Ascending aorta (tissue), 2 donors: ENCODE results near the gene MUC12. TPM values are rescaled to one million over a fixed set of nuclear protein-coding genes. Genes with fewer than 3 reads are reported as not detected.
"Not testable (repeated sequence)": the region's sequence is repeated elsewhere in the genome, so short reads cannot be mapped to it uniquely, and the experiment has no call there.

Experiments used
- DNase-seq, 2 donors: peaks; one replicate each; pipeline ENCODE4 v3.0.0-alpha.2; 2019; ENCODE audit warnings: low spot score in 2 of 2
- H3K27ac ChIP-seq, 2 donors: fragments of 200-600 bp; sonication (generic); one replicate each; pipeline ENCODE4 v1.5.1; 2016 to 2017; ENCODE audit warnings: mild to moderate bottlenecking in 1 of 2
- H3K27me3 ChIP-seq: fragments of 200-600 bp; sonication (generic); one replicate; pipeline ENCODE4 v1.5.1; 2017
- H3K36me3 ChIP-seq, 2 donors: fragments of 200-600 bp; sonication (generic); one replicate each; pipeline ENCODE4 v1.5.1; 2016
- H3K4me1 ChIP-seq, 2 donors: fragments of 200-600 bp; sonication (generic); one replicate each; pipeline ENCODE4 v1.5.1; 2016 to 2017; ENCODE audit warnings: mild to moderate bottlenecking in 1 of 2
- H3K4me3 ChIP-seq, 2 donors: fragments of 200-600 bp; sonication (generic); one replicate each; pipeline ENCODE4 v1.5.1; 2016 to 2017; ENCODE audit warnings: mild to moderate bottlenecking in 1 of 2
- H3K9me3 ChIP-seq, 2 donors: fragments of 200-600 bp; sonication (generic); one replicate each; pipeline ENCODE4 v1.5.1; 2016
- intact Hi-C: fragments of 100-400 bp; cut with DNase I; formaldehyde crosslinking; loops from one replicate; pipeline ENCODE4 v1.15.1; 2023
- total RNA-seq: library from RNA; depleted of rRNA; stranded (reverse); fragments of >200 nt; gene quantifications from one replicate; pipeline ENCODE4 v1.1.0, GENCODE V29; 2016
- TF ChIP-seq, protein P1 (sequence below), 3 experiments: fragments of 200-600 bp in 2 of 3; fragments of 450-650 bp in 1 of 3; sonication (generic) in 2 of 3; IDR thresholded peaks; one replicate each; pipeline ENCODE4 v1.5.1; 2016 to 2019; ENCODE audit warnings: antibody characterized with exemption in 3 of 3, mild to moderate bottlenecking in 1 of 3, moderate library complexity in 1 of 3

The MUC12 gene
- 0.85 TPM for total RNA-seq

- TF ChIP-seq, protein P1, sequence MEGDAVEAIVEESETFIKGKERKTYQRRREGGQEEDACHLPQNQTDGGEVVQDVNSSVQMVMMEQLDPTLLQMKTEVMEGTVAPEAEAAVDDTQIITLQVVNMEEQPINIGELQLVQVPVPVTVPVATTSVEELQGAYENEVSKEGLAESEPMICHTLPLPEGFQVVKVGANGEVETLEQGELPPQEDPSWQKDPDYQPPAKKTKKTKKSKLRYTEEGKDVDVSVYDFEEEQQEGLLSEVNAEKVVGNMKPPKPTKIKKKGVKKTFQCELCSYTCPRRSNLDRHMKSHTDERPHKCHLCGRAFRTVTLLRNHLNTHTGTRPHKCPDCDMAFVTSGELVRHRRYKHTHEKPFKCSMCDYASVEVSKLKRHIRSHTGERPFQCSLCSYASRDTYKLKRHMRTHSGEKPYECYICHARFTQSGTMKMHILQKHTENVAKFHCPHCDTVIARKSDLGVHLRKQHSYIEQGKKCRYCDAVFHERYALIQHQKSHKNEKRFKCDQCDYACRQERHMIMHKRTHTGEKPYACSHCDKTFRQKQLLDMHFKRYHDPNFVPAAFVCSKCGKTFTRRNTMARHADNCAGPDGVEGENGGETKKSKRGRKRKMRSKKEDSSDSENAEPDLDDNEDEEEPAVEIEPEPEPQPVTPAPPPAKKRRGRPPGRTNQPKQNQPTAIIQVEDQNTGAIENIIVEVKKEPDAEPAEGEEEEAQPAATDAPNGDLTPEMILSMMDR (IDR thresholded peaks at IDR 0.05): no peak
- DNase-seq: no peak
- Histone ChIP-seq H3K4me1 (peaks cover 4 to 6% of the 10 kb centered on the region in 2 donors), H3K27ac (no peak within 1 kb of the TSS), H3K36me3 (no peaks in the 10 kb centered on the region), H3K27me3 (peaks cover 22% of the 10 kb centered on the region), H3K9me3 (no peaks in the 10 kb centered on the region), H3K4me3 (no peak within 1 kb of the TSS)
- intact Hi-C loops: no loop called here
These were observed at the start of gene MUC12 for GRCh38 chr7:100969066-100969615. MUC12 (plus strand) TSS chr7:100969565; CDS start chr7:100969623, 58 bp downstream.

DNA sequence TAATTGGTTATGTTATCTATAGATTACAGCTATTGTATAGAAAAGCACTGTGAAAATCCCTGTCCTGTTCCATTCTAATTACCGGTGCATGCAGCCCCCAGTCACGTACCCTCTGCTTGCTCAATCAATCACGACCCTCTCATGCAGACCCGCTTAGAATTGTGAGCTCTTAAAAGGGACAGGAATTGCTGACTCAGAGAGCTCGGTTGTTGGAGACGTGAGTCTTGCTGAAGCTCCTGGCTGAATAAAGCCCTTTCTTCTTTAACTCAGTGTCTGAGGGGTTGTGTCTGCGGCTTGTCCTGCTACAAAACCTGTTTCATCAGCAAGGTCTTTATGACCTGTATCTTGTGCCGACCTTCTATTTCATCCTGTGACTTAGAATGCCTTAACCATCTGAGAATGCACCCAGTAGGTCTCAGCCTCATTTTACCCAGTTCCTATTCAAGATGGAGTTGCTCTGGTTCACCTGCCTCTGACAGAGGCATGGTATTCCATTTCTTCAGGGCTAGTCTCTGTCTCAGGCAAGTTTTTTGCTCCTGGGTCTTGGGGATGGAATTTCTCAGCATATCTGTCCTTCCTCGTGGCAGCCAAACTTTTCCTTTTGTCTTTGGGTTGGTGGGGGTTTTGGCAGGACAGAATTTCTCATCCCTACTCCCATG is 49.5 kb upstream of the MUC12 start:
- H3K27me3 ChIP-seq, H3K9me3 ChIP-seq, H3K4me3 ChIP-seq, H3K4me1 ChIP-seq, H3K27ac ChIP-seq, H3K36me3 ChIP-seq, intact Hi-C loops, DNase-seq: not testable (repeated sequence)

GRCh38 chr7:100921039-100921438 is 48.3 kb upstream of the MUC12 start:
- Histone ChIP-seq H3K4me3 (no peak overlapping the region), H3K36me3 (no peaks in the 10 kb centered on the region), H3K4me1 (no peaks in the 10 kb centered on the region), H3K27me3 (no peaks in the 10 kb centered on the region), H3K9me3 (no peaks in the 10 kb centered on the region), H3K27ac (no peak overlapping the region)
- TF ChIP-seq, protein P1 (IDR thresholded peaks at IDR 0.05): no peak
- intact Hi-C loops: no loop called here
- DNase-seq: no peak

- H3K27ac ChIP-seq, H3K9me3 ChIP-seq, intact Hi-C loops, H3K4me1 ChIP-seq, H3K27me3 ChIP-seq, H3K4me3 ChIP-seq, H3K36me3 ChIP-seq, DNase-seq: not testable (repeated sequence)
These were observed 45.7 kb upstream of the MUC12 start for GRCh38 chr7:100923616-100924015.

DNA sequence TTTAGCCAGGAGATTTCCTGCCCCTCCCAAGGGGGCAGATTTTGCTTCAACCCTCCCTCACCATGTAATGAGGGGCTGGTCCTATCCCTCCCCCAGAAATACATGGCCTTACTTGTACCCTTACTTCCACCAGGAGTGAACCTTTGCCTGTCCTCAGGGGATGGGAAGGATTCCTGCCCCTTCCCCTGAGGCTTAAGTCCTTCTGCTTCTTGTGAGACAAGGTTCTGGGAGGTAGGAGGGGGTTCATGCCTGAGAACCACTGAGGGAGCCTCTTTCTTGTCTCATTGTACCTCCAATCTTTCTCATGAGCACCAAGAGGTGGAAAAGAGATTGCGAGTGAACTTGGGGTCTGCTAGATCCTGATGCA is 39.6 kb upstream of the MUC12 start:
- no peaks in the 10 kb centered on the region for H3K36me3 ChIP-seq
- no peaks in the 10 kb centered on the region for H3K4me1 ChIP-seq
- TF ChIP-seq, protein P1 (IDR thresholded peaks at IDR 0.05): no peak
- peaks cover 0 to 3% of the 10 kb centered on the region in 2 donors for H3K9me3 ChIP-seq
- H3K27me3 ChIP-seq: no peaks in the 10 kb centered on the region
- intact Hi-C loops: no loop called here
- no peak overlapping the region for H3K4me3 ChIP-seq
- no peak for DNase-seq
- no peak overlapping the region for H3K27ac ChIP-seq

DNA sequence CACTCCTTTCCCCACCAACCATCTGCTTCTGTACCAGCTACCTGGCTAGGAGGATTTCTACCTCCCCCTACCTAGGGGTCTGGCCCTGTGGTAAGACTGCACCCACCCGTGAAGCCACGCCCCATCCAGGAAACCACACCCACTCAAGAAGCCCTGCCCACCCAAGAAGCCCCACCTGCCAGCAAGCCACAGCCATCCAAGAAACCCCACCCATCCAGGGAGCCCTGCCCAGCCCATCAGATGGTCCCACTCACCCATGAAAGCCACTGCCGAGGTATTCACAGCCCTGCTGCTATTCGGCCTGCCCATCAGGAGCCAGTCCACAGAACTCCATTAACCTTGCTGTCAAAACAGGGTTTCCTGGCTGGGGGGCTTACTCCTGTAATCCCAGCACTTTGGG is 35.6 kb upstream of the MUC12 start:
- H3K9me3 ChIP-seq: peaks cover 0 to 3% of the 10 kb centered on the region in 2 donors
- H3K36me3 ChIP-seq: no peaks in the 10 kb centered on the region
- intact Hi-C loops: no loop called here
- H3K27me3 ChIP-seq: no peaks in the 10 kb centered on the region
- H3K27ac ChIP-seq: no peak overlapping the region
- TF ChIP-seq, protein P1 (IDR thresholded peaks at IDR 0.05): no peak
- H3K4me1 ChIP-seq: no peaks in the 10 kb centered on the region
- no peak overlapping the region for H3K4me3 ChIP-seq
- no peak for DNase-seq

- H3K27me3 ChIP-seq, H3K27ac ChIP-seq, H3K36me3 ChIP-seq, intact Hi-C loops, H3K4me1 ChIP-seq, DNase-seq, H3K4me3 ChIP-seq, H3K9me3 ChIP-seq: not testable (repeated sequence)
These were observed 34.0 kb upstream of the MUC12 start for GRCh38 chr7:100935381-100935780.

- H3K27ac ChIP-seq, H3K9me3 ChIP-seq, DNase-seq, H3K27me3 ChIP-seq, intact Hi-C loops, H3K4me3 ChIP-seq, H3K36me3 ChIP-seq, H3K4me1 ChIP-seq: not testable (repeated sequence)
These were observed 33.2 kb upstream of the MUC12 start for GRCh38 chr7:100936167-100936566.
